Mesangial cell (primary cell): ENCODE data around the gene ARL4C. TPM values are rescaled to one million over a fixed set of nuclear protein-coding genes. Genes with fewer than 3 reads are reported as not detected.

Source experiments
- total RNA-seq: library from RNA; depleted of rRNA; stranded (reverse); fragments of >200 nt; gene quantifications from 2 replicates; pipeline ENCODE4 v1.2.3, GENCODE V29; 2015

The ARL4C gene, protein sequence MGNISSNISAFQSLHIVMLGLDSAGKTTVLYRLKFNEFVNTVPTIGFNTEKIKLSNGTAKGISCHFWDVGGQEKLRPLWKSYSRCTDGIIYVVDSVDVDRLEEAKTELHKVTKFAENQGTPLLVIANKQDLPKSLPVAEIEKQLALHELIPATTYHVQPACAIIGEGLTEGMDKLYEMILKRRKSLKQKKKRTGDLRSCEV
- total RNA-seq = 185 and 253 TPM in 2 replicates

DNA sequence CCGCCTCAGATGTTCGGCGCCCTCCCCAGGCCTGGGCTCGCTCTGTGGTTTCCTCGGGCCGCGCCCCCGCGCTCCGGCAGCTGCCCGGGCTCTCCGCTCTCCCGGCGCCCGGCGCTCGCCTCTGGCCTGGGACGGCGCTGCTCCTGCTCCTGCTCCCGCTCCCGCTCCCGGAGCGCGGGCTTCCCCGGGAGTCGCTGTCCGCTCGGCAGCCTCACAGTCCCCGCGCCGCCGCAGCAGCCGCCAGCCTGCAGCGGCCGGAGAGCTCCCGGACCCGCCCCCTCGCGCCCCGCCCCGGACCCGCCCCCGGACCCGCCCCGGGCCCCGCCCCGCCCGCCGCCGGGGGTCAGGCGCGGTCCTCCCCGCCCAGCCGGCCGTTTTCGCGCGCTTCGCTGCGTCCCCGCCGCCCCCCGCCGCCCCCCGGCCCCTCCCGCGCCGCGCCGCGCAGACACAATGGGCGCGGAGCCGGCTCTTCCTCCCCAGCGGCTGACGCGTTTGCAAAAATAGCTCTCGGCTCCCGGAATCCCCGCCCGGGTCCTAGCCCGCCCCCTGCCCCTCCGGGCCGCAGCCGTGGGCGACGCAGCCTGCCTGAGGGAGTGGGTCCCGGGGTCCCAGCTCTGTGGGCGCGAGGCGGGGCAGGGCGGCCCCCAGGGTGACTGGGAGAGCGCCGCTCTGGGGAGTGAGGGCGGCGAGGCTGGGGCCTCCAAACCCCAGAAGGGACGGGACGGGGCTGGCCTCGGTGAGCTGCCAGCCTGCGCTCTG lies at the start of gene ARL4C:
Gene ARL4C (minus strand): TSS at position 247 of the 759 bp plus-strand sequence. CDS start 495 bp downstream, outside the sequence.

